Smooth muscle cell (in vitro differentiated cells): ENCODE results near the gene TMEM131. TPM values are rescaled to one million over a fixed set of nuclear protein-coding genes. Genes with fewer than 3 reads are reported as not detected.

Experiments used
- DNase-seq: peaks from one replicate; lab custom pipeline; 2025; ENCODE audit not compliant: unreplicated experiment; lab: John Stamatoyannopoulos, UW
- H2AFZ ChIP-seq: fragments of 200-600 bp; sonication (generic); 2 replicates; pipeline ENCODE4 v1.6.0; 2016; ENCODE audit warnings: antibody characterized with exemption, low read depth, mild to moderate bottlenecking
- H3F3A ChIP-seq: fragments of 200-600 bp; sonication (generic); 2 replicates; pipeline ENCODE4 v1.6.0; 2017; ENCODE audit warnings: antibody characterized with exemption, low read depth
- H3K27ac ChIP-seq: fragments of 200-600 bp; sonication (generic); 2 replicates; pipeline ENCODE4 v1.5.1; 2016; ENCODE audit warnings: low read depth, mild to moderate bottlenecking
- H3K27me3 ChIP-seq: fragments of 200-600 bp; sonication (generic); 2 replicates; pipeline ENCODE4 v1.6.1; 2016; ENCODE audit warnings: low read depth, mild to moderate bottlenecking
- H3K36me3 ChIP-seq: fragments of 200-600 bp; sonication (generic); 2 replicates; pipeline ENCODE4 v1.5.1; 2016; ENCODE audit warnings: low read depth
- H3K4me1 ChIP-seq: fragments of 200-600 bp; sonication (generic); 2 replicates; pipeline ENCODE4 v1.5.1; 2016; ENCODE audit warnings: low read depth
- H3K4me2 ChIP-seq: fragments of 200-600 bp; sonication (generic); 2 replicates; pipeline ENCODE4 v1.6.0; 2016; ENCODE audit warnings: mild to moderate bottlenecking
- H3K4me3 ChIP-seq: fragments of 200-600 bp; sonication (generic); 2 replicates; pipeline ENCODE4 v1.5.1; 2016; ENCODE audit warnings: mild to moderate bottlenecking
- H3K79me2 ChIP-seq: fragments of 200-600 bp; sonication (generic); 2 replicates; pipeline ENCODE4 v1.6.0; 2016; ENCODE audit warnings: low read depth, mild to moderate bottlenecking
- H3K9ac ChIP-seq: fragments of 200-600 bp; sonication (generic); 2 replicates; pipeline ENCODE4 v1.6.0; 2016; ENCODE audit warnings: low read depth
- H3K9me3 ChIP-seq: fragments of 200-600 bp; sonication (generic); replicated peaks from 2 replicates; pipeline ENCODE4 v1.5.1; 2016; ENCODE audit warnings: low read depth
- H4K20me1 ChIP-seq: fragments of 200-600 bp; sonication (generic); 2 replicates; pipeline ENCODE4 v1.6.0; 2016; ENCODE audit warnings: low read depth
- WGBS: methylation state at CpG from one replicate; pipeline ENCODE4 v1.1.7; 2016; ENCODE audit warnings: low lambda C conversion rate; 5-methylcytosine and 5-hydroxymethylcytosine counted together
- polyA plus RNA-seq: library from polyadenylated mRNA; unstranded; fragments of >200 nt; fragmentation: Nextera tagmentation; extraction: Ambion mirVana; gene quantifications from 2 replicates; pipeline ENCODE4 v1.2.1, GENCODE V29; 2016
- total RNA-seq: library from RNA; depleted of rRNA; stranded (reverse); fragments of >200 nt; gene quantifications from 2 replicates; pipeline ENCODE4 v1.2.3, GENCODE V29; 2014
- TF ChIP-seq, protein P1 (sequence below): fragments of 200-600 bp; sonication (generic); IDR thresholded peaks from 2 replicates; pipeline ENCODE4 v1.5.1; 2017; ENCODE audit warnings: borderline replicate concordance, mild to moderate bottlenecking, antibody characterized with exemption; ENCODE audit not compliant: insufficient read depth, poor library complexity, severe bottlenecking

Gene TMEM131
- total and polyA plus RNA-seq, 2 experiments from 2014 or later: 16.7 to 32.3 TPM

DNA sequence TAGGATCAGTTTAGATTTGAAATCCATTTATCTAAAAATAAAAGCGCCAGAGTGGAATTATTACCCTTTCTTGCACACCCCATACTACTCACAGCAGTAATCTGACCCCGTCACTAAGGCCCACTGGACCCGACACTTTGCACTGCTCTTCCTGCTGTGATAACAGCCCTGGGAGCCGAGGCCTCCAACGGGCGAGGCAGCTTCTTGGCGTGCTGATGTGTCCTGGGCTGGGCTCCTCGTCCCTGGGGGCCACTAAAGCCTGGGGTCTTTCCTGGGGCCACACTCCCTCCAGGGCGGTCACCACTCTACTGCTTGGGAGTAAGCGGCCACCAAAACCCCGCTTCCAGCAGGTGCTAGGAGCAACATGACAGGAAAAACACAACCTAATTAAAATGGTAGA is 220.7 kb downstream of the TMEM131 start:
- Histone ChIP-seq H3K9ac (no peak overlapping the region), H3K79me2 (no peaks in the 10 kb centered on the region), H3K4me1 (no peaks in the 10 kb centered on the region), H3K9me3 (no peaks in the 10 kb centered on the region), H3K27ac (no peak overlapping the region), H3F3A (no peaks in the 10 kb centered on the region), H4K20me1 (peaks cover 21% of the 10 kb centered on the region), H2AFZ (no peak overlapping the region), H3K36me3 (peaks cover 5% of the 10 kb centered on the region), H3K27me3 (no peaks in the 10 kb centered on the region), H3K4me2 (no peak overlapping the region), H3K4me3 (no peak overlapping the region)
- DNase-seq: no peak
- TF ChIP-seq, protein P1, sequence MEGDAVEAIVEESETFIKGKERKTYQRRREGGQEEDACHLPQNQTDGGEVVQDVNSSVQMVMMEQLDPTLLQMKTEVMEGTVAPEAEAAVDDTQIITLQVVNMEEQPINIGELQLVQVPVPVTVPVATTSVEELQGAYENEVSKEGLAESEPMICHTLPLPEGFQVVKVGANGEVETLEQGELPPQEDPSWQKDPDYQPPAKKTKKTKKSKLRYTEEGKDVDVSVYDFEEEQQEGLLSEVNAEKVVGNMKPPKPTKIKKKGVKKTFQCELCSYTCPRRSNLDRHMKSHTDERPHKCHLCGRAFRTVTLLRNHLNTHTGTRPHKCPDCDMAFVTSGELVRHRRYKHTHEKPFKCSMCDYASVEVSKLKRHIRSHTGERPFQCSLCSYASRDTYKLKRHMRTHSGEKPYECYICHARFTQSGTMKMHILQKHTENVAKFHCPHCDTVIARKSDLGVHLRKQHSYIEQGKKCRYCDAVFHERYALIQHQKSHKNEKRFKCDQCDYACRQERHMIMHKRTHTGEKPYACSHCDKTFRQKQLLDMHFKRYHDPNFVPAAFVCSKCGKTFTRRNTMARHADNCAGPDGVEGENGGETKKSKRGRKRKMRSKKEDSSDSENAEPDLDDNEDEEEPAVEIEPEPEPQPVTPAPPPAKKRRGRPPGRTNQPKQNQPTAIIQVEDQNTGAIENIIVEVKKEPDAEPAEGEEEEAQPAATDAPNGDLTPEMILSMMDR: no peak
- 94% methylated on average over 11 of the region's 11 CpGs for WGBS

DNA sequence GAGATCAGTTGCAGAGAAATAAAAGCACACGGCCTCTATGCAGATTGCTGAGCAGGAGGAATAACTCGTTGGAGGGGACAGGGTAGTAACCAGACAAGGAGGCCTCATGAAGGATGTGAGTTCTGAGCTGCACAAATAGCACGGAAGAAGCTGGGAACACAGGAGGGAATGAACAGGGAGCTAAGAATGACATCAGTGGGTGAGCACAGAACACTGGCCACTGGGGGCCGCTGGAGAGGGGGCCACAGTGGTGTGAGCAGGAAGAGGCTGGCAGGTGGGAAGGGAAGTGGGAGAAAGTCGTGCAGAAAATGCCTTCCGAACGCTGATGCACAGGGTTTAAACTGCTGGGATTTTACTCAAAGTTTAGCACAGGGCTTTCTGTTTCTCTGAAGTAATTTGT is 221.3 kb downstream of the TMEM131 start:
- H3K79me2 ChIP-seq: no peaks in the 10 kb centered on the region
- H3K27me3 ChIP-seq: no peaks in the 10 kb centered on the region
- peaks cover 5% of the 10 kb centered on the region for H3K36me3 ChIP-seq
- no peak for DNase-seq
- no peaks in the 10 kb centered on the region for H3F3A ChIP-seq
- no peak overlapping the region for H3K4me2 ChIP-seq
- WGBS: 72% methylated on average over 7 of the region's 7 CpGs
- peaks cover 16% of the 10 kb centered on the region for H4K20me1 ChIP-seq
- H3K4me1 ChIP-seq: no peaks in the 10 kb centered on the region
- H3K9ac ChIP-seq: no peak overlapping the region
- H3K9me3 ChIP-seq: no peaks in the 10 kb centered on the region
- H3K27ac ChIP-seq: no peak overlapping the region
- TF ChIP-seq, protein P1: peak; percentile 29
- no peak overlapping the region for H3K4me3 ChIP-seq
- no peak overlapping the region for H2AFZ ChIP-seq

DNA sequence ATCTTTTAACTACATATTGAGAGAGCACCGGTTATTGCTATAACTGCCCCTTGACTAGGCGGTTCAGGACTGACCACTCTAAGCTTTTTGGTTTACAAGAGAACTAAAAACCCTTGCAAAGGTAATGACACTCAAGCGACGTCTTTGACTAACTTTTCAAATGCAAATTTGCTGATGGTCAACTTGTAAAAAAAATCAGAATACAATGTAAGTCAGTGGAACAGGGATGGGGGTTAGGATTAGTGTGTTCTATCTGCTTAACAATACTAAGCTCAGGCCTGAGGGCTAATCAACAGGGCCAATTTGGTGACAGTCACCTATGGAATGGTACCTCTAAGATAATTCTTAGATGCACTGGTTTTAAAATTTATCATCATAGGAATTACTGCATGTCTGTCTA is 225.3 kb downstream of the TMEM131 start:
- WGBS: 52% methylated on average over 4 of the region's 4 CpGs
- H3K9me3 ChIP-seq: no peaks in the 10 kb centered on the region
- H3K9ac ChIP-seq: no peak overlapping the region
- no peaks in the 10 kb centered on the region for H4K20me1 ChIP-seq
- no peak overlapping the region for H2AFZ ChIP-seq
- no peak overlapping the region for H3K27ac ChIP-seq
- TF ChIP-seq, protein P1: no peak
- H3K27me3 ChIP-seq: no peaks in the 10 kb centered on the region
- no peak overlapping the region for H3K4me3 ChIP-seq
- H3K79me2 ChIP-seq: no peaks in the 10 kb centered on the region
- DNase-seq: no peak
- peaks cover 5% of the 10 kb centered on the region for H3K36me3 ChIP-seq
- H3F3A ChIP-seq: no peaks in the 10 kb centered on the region
- no peaks in the 10 kb centered on the region for H3K4me1 ChIP-seq
- no peak overlapping the region for H3K4me2 ChIP-seq

DNA sequence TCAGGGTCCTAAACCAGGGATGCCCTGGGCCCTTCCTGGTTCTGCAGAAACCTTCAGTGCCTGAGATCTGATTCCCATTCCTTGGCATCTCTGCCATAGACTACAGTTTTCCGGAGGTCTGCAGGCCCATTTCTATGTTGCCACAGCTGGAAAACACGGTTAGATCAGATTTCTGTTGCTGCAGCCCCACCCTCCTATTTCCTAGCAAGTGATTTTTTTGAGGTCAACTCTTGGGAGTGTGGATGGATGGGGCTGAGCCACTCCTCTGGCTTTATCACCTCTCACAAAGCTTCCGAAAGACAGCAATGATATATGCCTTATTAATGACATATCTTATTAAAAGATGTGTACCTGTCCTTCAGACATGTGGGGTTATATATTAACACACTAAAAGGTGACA is 226.0 kb downstream of the TMEM131 start:
- Histone ChIP-seq H3K4me1 (no peaks in the 10 kb centered on the region), H3K4me3 (no peak overlapping the region), H3K4me2 (no peak overlapping the region), H4K20me1 (no peaks in the 10 kb centered on the region), H3K9ac (no peak overlapping the region), H2AFZ (no peak overlapping the region), H3K27me3 (no peaks in the 10 kb centered on the region), H3F3A (no peaks in the 10 kb centered on the region), H3K36me3 (peaks cover 5% of the 10 kb centered on the region), H3K27ac (no peak overlapping the region), H3K79me2 (no peaks in the 10 kb centered on the region), H3K9me3 (no peaks in the 10 kb centered on the region)
- WGBS: 95% methylated on average over 3 of the region's 3 CpGs
- TF ChIP-seq, protein P1: no peak
- no peak for DNase-seq
